HG03457 (cell line): ENCODE measurements around the gene SCGB2B2.
A peak's percentile ranks its signal among the peaks of the same experiment; 100 is the strongest.
"Not testable (repeated sequence)": the region's sequence is repeated elsewhere in the genome, so short reads cannot be mapped to it uniquely, and the experiment has no call there.

ENCODE experiments used
- ATAC-seq: cut with Tn5 transposase; IDR thresholded peaks from one replicate; pipeline ENCODE4 v1.9.1; 2021; ENCODE audit warnings: moderate number of reproducible peaks; ENCODE audit not compliant: unreplicated experiment

Gene SCGB2B2, protein sequence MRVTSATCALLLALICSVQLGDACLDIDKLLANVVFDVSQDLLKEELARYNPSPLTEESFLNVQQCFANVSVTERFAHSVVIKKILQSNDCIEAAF

GRCh38 chr19:34676697-34677385 lies at the start of gene SCGB2B2:
SCGB2B2 (minus strand) TSS chr19:34677159; CDS start chr19:34594563, 82,596 bp downstream.
- ATAC-seq, result peak; percentile 38

DNA sequence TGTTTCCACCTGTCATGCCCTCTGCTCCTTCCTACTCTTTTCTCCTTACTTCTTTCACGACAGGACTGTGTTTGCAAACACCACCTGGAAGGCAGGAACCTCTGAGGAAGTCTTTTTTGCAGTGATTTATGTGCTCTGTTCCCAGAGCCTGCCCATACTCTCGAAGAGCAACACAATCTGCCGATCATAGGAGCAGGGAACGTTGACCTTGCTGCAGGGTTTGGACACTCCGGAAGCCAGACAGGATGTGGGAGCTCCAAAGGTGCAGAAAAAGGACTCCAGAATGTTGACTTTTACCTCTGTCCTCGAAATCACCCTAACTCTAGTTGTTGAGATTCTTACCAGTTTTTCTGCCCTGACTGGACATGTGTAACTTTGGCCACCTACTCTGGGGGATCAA lies 48.4 kb upstream of the SCGB2B2 start:
- ATAC-seq, result no peak

- ATAC-seq, result no peak
Observed at GRCh38 chr19:34722353-34722752, 45.4 kb upstream of the SCGB2B2 start.

GRCh38 chr19:34715357-34715756 lies 38.4 kb upstream of the SCGB2B2 start:
- no peak for ATAC-seq

- ATAC-seq, result no peak
Observed at GRCh38 chr19:34713262-34713637, 36.3 kb upstream of the SCGB2B2 start.

DNA sequence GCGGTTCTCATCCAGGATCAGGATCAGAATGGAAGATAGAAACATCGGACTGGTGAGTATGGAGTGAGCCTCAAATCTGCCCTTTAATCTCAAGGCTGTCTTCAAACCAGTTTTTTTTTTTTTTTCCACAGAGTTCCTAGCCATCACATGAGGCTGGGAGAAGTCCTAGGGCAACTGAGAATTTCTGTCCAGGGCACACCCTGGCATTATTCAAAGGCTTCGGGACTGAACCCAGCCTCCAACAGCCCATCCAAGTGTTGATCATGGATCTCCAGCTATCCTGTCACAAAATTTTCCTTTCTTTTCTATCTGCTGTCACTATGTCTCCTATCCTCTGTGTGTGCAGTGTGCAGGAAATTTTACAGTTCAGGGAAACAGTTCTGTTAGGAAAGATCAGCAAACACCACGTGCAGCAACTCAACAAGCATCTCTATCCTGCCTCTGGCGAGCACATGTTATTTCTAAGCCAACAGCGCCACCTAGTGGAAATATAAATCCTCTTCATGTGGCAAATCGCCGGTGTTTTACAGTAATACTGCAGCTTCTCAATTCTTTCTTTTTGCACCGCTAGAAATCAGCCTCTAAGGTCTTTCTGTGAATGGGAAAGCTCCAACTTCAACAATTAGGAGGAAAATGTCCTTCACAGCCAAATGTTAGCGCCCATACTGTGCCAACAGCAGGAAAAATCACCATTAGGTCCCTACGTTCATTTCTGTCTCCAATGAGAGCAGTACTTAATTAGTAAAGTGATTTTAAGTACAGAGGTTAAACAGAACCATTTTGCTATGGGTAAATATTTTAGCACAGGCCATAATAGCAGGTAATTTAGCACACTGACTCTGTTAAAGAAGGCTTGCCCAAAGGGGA lies 35.7 kb upstream of the SCGB2B2 start:
- no peak for ATAC-seq

DNA sequence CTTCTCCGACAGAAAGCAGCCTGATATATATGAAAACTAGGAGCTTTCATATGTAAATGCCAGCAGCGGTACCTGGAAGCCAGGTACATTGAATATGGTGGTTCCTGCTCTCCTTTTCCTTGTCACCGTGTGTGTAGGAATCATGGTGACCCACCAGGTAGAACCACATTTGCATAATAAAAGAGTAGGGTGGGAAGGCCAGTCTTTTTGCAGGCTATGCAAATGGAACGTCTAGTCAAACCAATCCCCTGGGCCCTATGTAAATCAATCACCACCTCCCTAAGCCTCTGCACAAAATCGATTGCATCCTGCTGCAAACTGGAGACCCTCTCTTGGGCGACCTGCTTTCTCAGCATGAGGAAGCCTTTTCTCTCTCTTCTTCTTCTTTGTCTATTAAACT lies 34.9 kb upstream of the SCGB2B2 start:
- no peak for ATAC-seq

DNA sequence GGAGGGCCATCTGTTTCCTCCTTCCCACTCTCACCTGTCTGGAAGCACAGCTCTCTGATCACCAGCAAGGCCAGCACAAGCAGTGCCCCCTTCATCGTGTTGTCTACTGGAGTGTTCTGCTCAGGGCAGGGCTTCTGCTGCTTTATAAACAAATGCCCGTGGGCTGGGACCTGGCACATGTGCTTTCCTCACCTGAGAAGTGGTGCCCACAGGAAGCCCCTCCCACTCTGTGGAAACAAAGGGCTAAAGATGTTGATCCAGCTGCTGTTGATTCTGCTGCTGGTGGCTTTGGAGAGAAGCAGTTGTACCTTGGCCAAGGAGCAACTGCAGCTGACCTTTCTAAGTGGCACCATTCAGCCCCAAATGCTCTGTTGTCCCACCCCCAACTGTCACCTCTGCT lies 30.7 kb upstream of the SCGB2B2 start:
- ATAC-seq, result no peak

DNA sequence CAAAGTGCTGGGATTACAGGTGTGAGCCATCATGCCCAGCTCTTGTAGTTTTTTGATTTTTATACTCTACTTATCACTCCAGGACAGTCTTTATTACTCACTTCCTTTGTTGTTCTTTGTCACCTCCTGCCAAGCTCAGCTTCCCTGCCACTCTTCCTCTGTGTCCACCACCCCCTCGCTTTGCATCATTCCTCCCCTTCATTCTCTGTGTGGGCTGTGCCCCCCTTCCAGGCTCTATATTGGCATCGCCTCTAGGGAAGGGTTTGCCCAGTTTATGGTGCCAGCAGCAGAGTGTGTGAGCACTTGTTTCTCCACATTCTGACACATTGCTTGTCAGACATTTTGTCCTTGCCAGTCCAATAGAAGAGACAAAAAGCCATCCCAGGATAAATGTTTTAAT lies 15.6 kb upstream of the SCGB2B2 start:
- no peak for ATAC-seq

GRCh38 chr19:34690372-34690771 lies 13.4 kb upstream of the SCGB2B2 start:
- ATAC-seq, result no peak

DNA sequence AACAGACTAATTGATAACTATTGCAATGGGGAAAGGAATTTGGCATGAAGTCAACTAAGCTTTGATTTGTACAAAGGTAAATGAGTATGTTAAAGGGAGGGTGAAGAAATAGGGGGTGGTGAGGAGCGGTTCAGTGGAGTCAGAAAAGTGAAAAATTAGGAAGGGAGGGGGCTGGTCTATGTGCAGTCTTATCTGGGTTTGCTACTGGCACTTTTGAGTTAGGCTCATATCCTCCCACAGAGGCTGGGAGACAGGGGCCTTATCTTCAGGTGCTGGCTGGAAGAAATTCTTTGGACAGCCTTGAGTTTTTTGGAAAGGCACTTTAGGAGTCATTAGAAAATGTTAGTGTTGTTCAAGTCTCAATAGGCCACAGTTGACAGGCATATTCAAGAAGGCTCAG lies 11.6 kb upstream of the SCGB2B2 start:
- ATAC-seq, result no peak

DNA sequence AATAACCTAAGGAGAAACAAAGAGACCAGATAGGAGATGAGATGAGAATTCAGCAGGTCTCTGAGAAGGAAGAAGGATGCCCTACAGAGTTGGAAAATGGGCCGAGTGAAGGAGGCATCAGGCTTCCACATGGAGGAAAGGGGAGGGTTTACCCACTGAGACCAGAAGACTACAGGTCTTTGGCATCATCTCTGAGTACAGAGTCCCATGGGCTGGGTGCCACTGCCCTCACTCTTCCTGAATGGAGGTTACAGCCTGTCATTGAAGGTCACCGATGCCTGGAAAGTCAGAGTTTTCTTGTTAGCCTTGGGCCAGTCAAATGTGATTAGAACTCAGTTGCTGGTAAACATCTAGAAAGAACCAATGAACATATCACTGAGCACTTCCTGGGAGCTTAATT lies 10.4 kb upstream of the SCGB2B2 start:
- ATAC-seq, result no peak

GRCh38 chr19:34686455-34686854 lies 9.5 kb upstream of the SCGB2B2 start:
- ATAC-seq, result no peak

DNA sequence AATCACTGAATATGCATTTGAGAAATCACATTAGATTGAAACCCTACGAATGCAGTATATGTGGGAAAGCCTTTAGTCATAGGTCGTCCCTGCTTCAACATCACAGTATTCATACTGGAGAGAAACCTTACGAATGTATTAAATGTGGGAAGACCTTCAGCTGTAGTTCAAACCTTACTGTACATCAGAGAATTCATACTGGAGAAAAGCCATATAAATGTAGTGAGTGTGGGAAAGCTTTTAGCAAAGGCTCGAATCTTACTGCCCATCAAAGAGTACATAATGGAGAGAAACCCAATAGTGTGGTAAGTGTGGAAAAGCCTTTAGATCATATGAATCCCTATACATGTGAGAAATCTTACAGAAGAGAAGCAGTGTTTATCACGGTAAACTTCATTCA lies 8.3 kb upstream of the SCGB2B2 start:
- ATAC-seq, result not testable (repeated sequence)

GRCh38 chr19:34681478-34681877 lies 4.5 kb upstream of the SCGB2B2 start:
- no peak for ATAC-seq

DNA sequence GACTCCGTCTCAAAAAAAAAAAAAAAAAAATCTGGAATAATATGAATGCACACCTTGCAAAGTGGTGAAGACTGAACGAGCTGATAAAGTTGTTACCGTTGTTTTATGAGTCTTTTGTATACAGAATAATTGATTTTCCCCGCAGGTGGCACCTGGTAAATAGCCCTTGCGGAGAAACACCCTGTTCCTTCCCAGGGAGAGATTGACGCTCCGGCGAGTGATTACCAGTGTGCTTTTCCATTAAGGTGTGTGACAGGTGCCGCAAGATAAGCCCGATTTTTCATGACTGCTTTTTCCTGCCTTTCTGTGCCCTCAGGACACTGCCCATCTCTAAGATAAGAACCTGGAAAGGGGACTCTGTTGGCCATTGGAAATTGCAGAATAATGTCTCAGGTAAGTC lies 1.5 kb upstream of the SCGB2B2 start:
- ATAC-seq, result no peak

- ATAC-seq, result no peak
Observed at GRCh38 chr19:34678085-34678412, 1.1 kb upstream of the SCGB2B2 start.

GRCh38 chr19:34677386-34678084 lies 576 bp upstream of the SCGB2B2 start, which contains the start of gene ZNF302:
ZNF302 (plus strand) TSS chr19:34677678; CDS start chr19:34678805, 1,127 bp downstream.
- peak; percentile 84 for ATAC-seq

DNA sequence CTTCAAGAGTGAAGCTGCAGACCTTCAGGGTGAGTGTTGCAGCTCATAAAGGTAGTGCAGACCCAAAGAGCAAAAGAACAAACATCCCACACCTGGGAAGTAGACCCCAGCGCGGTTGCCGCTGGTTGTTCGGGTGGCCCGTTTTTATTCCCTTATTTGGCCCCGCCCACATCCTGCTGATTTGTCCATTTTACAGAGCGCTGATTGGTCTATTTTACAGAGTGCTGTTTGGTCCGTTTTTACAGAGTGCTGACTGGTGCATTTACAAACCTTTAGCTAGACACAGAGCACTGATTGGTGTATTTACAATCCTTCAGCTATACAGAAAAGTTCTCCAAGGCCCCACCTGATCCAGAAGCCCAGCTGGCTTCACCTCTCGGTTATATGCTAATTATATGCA lies 1.0 kb downstream of the SCGB2B2 start:
- no peak for ATAC-seq

- ATAC-seq, result no peak
Observed at GRCh38 chr19:34675250-34675649, 1.7 kb downstream of the SCGB2B2 start.

DNA sequence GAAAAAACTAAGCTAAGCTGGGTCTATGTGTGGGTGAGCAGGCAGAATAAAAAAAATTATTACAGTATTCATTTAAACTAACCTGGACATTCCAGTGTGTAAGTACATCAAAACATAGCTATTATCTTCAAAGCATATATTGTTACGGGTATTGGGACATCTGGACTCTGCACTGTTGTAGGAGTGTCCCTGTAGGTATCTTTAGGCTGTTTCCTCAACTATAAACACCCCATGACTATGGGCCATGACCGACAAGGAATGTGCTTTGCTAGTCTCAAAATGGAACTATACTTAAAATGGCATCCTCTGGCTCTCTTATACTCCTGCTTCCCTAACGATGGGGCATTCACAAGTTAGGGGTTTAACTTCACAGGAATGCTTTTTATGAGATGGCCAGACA lies 3.4 kb downstream of the SCGB2B2 start:
- ATAC-seq, result no peak

GRCh38 chr19:34671972-34672371 lies 5.0 kb downstream of the SCGB2B2 start:
- no peak for ATAC-seq
